Measurements from ENCODE around the gene ACOT11.

DNA sequence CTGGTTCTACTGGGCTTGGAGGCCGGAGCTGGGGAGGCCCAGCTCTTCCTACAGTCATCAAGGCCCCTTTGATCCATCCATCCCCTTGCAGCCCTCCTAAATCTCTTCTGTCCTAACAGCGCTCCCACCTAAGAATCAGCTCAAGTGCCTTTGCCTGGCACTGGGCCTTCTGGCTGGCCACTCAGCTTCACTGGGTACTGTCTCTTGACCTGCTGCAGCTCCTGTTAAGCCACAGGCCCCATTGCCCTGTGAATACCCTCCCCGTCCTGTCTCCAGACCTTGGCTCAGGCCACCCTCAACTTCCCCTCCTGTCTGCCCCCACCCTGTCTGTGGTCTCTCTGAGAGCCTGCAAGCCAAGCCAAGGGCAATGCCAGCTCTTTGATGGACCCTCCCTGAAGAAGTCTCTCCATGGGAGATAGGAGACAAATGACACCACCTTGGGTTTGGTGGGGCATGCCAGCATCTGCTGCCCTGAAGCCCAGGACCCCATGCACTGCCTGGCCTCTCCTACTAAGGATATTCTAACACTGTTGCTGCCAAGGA lies 48.0 kb downstream of the ACOT11 start:
- TF ChIP-seq, protein P1, sequence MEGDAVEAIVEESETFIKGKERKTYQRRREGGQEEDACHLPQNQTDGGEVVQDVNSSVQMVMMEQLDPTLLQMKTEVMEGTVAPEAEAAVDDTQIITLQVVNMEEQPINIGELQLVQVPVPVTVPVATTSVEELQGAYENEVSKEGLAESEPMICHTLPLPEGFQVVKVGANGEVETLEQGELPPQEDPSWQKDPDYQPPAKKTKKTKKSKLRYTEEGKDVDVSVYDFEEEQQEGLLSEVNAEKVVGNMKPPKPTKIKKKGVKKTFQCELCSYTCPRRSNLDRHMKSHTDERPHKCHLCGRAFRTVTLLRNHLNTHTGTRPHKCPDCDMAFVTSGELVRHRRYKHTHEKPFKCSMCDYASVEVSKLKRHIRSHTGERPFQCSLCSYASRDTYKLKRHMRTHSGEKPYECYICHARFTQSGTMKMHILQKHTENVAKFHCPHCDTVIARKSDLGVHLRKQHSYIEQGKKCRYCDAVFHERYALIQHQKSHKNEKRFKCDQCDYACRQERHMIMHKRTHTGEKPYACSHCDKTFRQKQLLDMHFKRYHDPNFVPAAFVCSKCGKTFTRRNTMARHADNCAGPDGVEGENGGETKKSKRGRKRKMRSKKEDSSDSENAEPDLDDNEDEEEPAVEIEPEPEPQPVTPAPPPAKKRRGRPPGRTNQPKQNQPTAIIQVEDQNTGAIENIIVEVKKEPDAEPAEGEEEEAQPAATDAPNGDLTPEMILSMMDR (IDR thresholded peaks at IDR 0.05; ENCODE audit: borderline replicate concordance, extremely low read depth, low read length, poor library complexity, severe bottlenecking) = no peak
- no peak for TF ChIP-seq EZH2 (IDR thresholded peaks at IDR 0.05; ENCODE audit: borderline replicate concordance, low read depth, low read length, severe bottlenecking)
